GM19397 (cell line): ENCODE data around the gene ADAR.

Experiments used
- ATAC-seq: cut with Tn5 transposase; IDR thresholded peaks from one replicate; pipeline ENCODE4 v1.9.1; 2021; ENCODE audit warnings: mild to moderate bottlenecking, moderate library complexity; ENCODE audit not compliant: unreplicated experiment

Gene ADAR

DNA sequence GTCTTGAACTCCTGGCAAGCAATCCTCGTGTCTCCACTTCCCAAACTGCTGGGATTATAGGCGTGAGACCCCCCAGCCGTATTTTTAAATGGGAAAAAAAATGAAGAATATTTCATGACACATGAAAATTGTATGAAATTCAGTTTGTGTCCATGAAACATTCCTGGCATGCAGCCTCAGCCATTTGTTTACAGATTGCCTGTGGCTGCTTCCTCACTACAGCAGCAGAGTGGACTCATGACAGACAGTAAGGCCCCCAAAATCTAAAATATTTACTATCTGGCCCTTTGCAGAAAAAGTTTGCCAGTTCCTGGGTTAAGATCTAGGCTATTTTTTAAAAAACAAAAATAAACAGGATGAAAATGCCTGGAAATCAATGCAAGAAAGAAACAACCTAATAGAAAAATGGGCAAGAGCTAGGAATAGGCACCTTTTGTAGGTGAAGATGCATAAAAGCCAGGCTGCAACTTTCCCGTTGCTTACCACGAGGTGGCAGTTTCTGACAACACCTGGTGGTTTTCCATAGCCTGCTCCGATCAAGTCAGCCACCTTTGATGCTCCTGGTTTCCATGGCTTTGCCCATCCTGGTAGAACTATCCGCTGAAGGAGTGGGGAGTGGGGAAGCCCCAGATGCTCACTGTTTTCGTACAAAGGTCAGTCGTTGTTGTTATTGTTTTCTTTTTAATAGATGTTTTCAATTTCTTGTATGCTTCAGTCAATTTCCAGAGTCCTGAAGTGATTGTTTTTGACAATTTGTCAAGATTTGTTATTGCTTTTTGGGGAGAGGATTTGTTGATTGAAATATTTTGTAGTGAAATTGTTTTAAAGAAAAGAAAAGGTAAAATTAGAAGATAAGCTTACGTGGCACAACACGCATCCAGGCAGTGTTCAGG, 73.8 kb downstream of the ADAR start:
- ATAC-seq = no peak
